K562 (cell line): ENCODE data around the gene DCP2. TPM values are rescaled to one million over a fixed set of nuclear protein-coding genes. Genes with fewer than 3 reads are reported as not detected.

ENCODE experiments used
- ATAC-seq: fragments of 200-7000 bp; cut with Tn5 transposase; 3 replicates; pipeline ENCODE4 v1.9.1; 2020; ENCODE audit warnings: moderate library complexity
- BruUV-seq: library from RNA; stranded (reverse); fragments of 400-500 nt; replicated peaks from 2 replicates; lab custom pipeline; 2021; lab: Mats Ljungman, UMichigan
- CTCF ChIA-PET: fragments of 300-600 bp; formaldehyde crosslinking; extraction: SDS; loops from one replicate; lab custom pipeline; 2021; ENCODE audit warnings: low intra/inter-chr PET ratio; lab: Yijun Ruan, JAX
- POLR2A ChIA-PET: fragments of 300-600, 350-650 bp; sonication (Branson Sonifier 250); formaldehyde crosslinking; extraction: SDS; loops from one replicate; lab custom pipeline; 2021; ENCODE audit warnings: antibody characterized with exemption, inconsistent platforms; lab: Yijun Ruan, JAX
- DNase-seq, 4 experiments: peaks; one replicate each; pipeline versions ENCODE4 v3.0.0 to v3.0.0-alpha.2; 2011 to 2018; ENCODE audit warnings: low spot score in 3 of 4, mixed read lengths in 3 of 4; ENCODE audit errors: extremely low read depth in 1 of 4
- FAIRE-seq: peaks from 2 replicates; lab custom pipeline; 2011; peaks lifted over from hg19 to GRCh38; lab: Jason Lieb, UNC
- H2AFZ ChIP-seq: 2 replicates; pipeline ENCODE4 v1.6.0; 2011; ENCODE audit warnings: low read depth, low read length, control low read depth, inconsistent platforms
- H3K27ac ChIP-seq: fragments of 200-600 bp; 3 replicates; pipeline ENCODE4 v1.8.0; 2011; ENCODE audit warnings: low read depth, mild to moderate bottlenecking, control low read depth, inconsistent platforms, low read length, moderate library complexity, mixed read lengths; ENCODE audit errors: extremely low read depth
- H3K27me3 ChIP-seq, 2 experiments: fragments of 300-600 bp in 1 of 2; 2 replicates in 1 of 2; 3 replicates in 1 of 2; pipeline versions ENCODE4 v1.6.0 to v1.8.0; 2011; ENCODE audit warnings: inconsistent platforms in 2 of 2, low read length in 2 of 2, mild to moderate bottlenecking in 1 of 2, mixed read lengths in 1 of 2, moderate library complexity in 1 of 2; ENCODE audit not compliant: control insufficient read depth in 2 of 2, insufficient read depth in 2 of 2
- H3K36me3 ChIP-seq: fragments of 300-600 bp; 3 replicates; pipeline ENCODE4 v1.8.0; 2011; ENCODE audit warnings: mild to moderate bottlenecking, low read length, inconsistent platforms; ENCODE audit not compliant: control insufficient read depth, insufficient read depth
- H3K4me1 ChIP-seq, 2 experiments: fragments of 200-600 bp in 1 of 2; replicated peaks in 1 of 2; 2 replicates in 1 of 2; 3 replicates in 1 of 2; pipeline versions ENCODE4 v1.5.1 to v1.8.0; 2011; ENCODE audit warnings: inconsistent platforms in 2 of 2, low read length in 2 of 2, mild to moderate bottlenecking in 1 of 2, mixed read lengths in 1 of 2, moderate library complexity in 1 of 2; ENCODE audit not compliant: control insufficient read depth in 2 of 2, insufficient read depth in 2 of 2
- H3K4me2 ChIP-seq: 2 replicates; pipeline ENCODE4 v1.6.1; 2011; ENCODE audit warnings: low read length, control low read depth, inconsistent platforms, mixed read lengths; ENCODE audit not compliant: insufficient read depth
- H3K4me3 ChIP-seq: fragments of 200-600 bp; sonication (generic), shearing (Covaris generic); 2 replicates; pipeline ENCODE4 v1.5.1; 2016; ENCODE audit warnings: control low read depth, inconsistent platforms
- H3K79me2 ChIP-seq: fragments of 200-600 bp; 3 replicates; pipeline ENCODE4 v1.8.0; 2011; ENCODE audit warnings: low read length, inconsistent platforms; ENCODE audit not compliant: control insufficient read depth, insufficient read depth
- H3K9ac ChIP-seq, 2 experiments: 2 replicates each; pipeline versions ENCODE4 v1.6.0 to v1.6.1; 2011; ENCODE audit warnings: low read depth in 2 of 2, low read length in 2 of 2, control low read depth in 1 of 2, inconsistent platforms in 1 of 2, mild to moderate bottlenecking in 1 of 2, mixed read lengths in 1 of 2; ENCODE audit not compliant: insufficient read depth in 1 of 2
- H3K9me1 ChIP-seq: one replicate; pipeline ENCODE4 v1.6.0; 2011; ENCODE audit warnings: inconsistent platforms, mild to moderate bottlenecking, low read length, moderate library complexity; ENCODE audit not compliant: control insufficient read depth, insufficient read depth
- H3K9me3 ChIP-seq: replicated peaks from 2 replicates; pipeline ENCODE4 v1.5.1; 2011; ENCODE audit warnings: low read depth, low read length, inconsistent platforms; ENCODE audit not compliant: control insufficient read depth, insufficient read depth
- H4K20me1 ChIP-seq: replicated peaks from 2 replicates; pipeline ENCODE4 v1.6.1; 2011; ENCODE audit warnings: low read length, inconsistent platforms, mixed read lengths; ENCODE audit not compliant: control insufficient read depth, insufficient read depth
- C11orf30 ChIP-seq: fragments of 450-650 bp; IDR thresholded peaks from 2 replicates; pipeline ENCODE4 v1.6.1; 2016; ENCODE audit warnings: low read depth, mild to moderate bottlenecking
- MAFF ChIP-seq: IDR thresholded peaks from 2 replicates; pipeline ENCODE4 v1.6.1; 2012; ENCODE audit warnings: low read length, improper control_type of control experiment
- MAFG ChIP-seq: fragments of 450-650 bp; conservative IDR thresholded peaks from 2 replicates; pipeline ENCODE4 v1.6.1; 2016; ENCODE audit warnings: missing genetic modification characterization, missing compliant biosample characterization
- MAFK ChIP-seq: IDR thresholded peaks from 2 replicates; pipeline ENCODE4 v1.6.1; 2011; ENCODE audit warnings: low read length, improper control_type of control experiment
- ZNF316 ChIP-seq: fragments of 450-650 bp; IDR thresholded peaks from 2 replicates; pipeline ENCODE4 v1.6.1; 2016
- ZNF644 ChIP-seq: fragments of 200-800 bp; sonication (Bioruptor generic); IDR thresholded peaks from 2 replicates; pipeline ENCODE4 v1.6.1; 2016; ENCODE audit warnings: low read depth, missing genetic modification characterization, missing compliant biosample characterization
- WGBS: fragments of 100-300 bp; shearing (Covaris generic); methylation state at CpG from one replicate; pipeline ENCODE4 v1.1.6; 2016; ENCODE audit warnings: low coverage, mixed read lengths; ENCODE audit not compliant: insufficient coverage; ENCODE audit errors: missing lambda C conversion rate; 5-methylcytosine and 5-hydroxymethylcytosine counted together
- in situ Hi-C: fragments of 300-500 bp; cut with MboI; formaldehyde crosslinking; loops from 4 replicates; pipeline ENCODE4 v1.15.0; 2018; ENCODE audit warnings: inconsistent platforms, mixed read lengths
- intact Hi-C: fragments of 100-400 bp; cut with micrococcal nuclease; formaldehyde crosslinking; loops from 2 replicates; pipeline ENCODE4 v1.14.2; 2022
- polyA plus RNA-seq, 8 experiments: library from polyadenylated mRNA; depleted of rRNA in 4 of 8; stranded (reverse) in 5 of 8; unstranded in 3 of 8; fragments of >200 nt; fragmentation: Nextera tagmentation in 2 of 8; fragmentation: Illumina TruSeq in 1 of 8; extraction: Ambion mirVana in 2 of 8; extraction: Trizol in 1 of 8; gene quantifications; 2 replicates each; pipeline versions ENCODE4 v1.2.1 to v1.2.3, GENCODE V29; 2011 to 2014; ENCODE audit warnings: inconsistent platforms in 1 of 8, missing spikeins in 1 of 8
- total RNA-seq, 7 experiments: library from RNA; depleted of rRNA in 6 of 7; stranded (reverse); fragments of >200 nt in 6 of 7; fragmentation: Illumina TruSeq in 2 of 7; extraction: Trizol in 2 of 7; gene quantifications; 2 replicates each; pipeline versions ENCODE4 v1.2.1 to v1.2.3, GENCODE V29; 2011 to 2021; ENCODE audit warnings: low replicate concordance in 1 of 7
- TF ChIP-seq, protein P1 (sequence below): fragments of 250-450 bp; sonication (Bioruptor Pico); IDR thresholded peaks from 2 replicates; pipeline ENCODE4 v1.5.0; 2020; ENCODE audit warnings: mild to moderate bottlenecking, borderline replicate concordance
- TF ChIP-seq, protein P2 (sequence below): fragments of 250-450 bp; sonication (Bioruptor Pico); IDR thresholded peaks from 2 replicates; pipeline ENCODE4 v1.8.0; 2021; ENCODE audit warnings: mild to moderate bottlenecking, moderate library complexity

Gene DCP2
- total and polyA plus RNA-seq, 9 of the 15 experiments (the other 6 are each of a cell fraction or from before 2014, with no cell fraction given) = 25.9 to 109 (median 46.7) TPM

DNA sequence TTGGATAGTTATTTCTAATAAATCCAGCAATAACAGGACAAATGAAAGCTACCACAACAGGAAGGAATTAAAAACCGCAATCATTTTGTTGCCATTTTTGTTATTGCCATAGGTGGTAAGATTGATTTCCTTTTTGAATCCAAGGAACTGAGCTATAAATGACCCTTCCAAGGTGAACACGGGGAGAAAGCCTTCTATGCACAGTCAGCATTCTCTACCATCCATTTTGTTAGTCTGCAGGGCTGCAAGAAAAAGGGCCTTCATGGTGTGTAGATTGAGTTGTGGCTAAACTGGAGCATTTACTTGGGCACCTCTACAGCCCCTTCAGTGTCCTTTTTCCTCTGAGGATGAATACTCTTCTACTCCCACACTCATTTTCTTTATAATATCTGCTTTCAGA lies 35.9 kb upstream of the DCP2 start:
- Histone ChIP-seq H3K79me2 (no peaks in the 10 kb centered on the region), H2AFZ (no peak overlapping the region), H4K20me1 (no peaks in the 10 kb centered on the region), H3K27ac (no peak overlapping the region), H3K4me3 (no peak overlapping the region), H3K9me1 (no peaks in the 10 kb centered on the region), H3K9me3 (no peaks in the 10 kb centered on the region), H3K27me3 (no peaks in the 10 kb centered on the region; a peak in 1 of 5 replicates), H3K9ac (no peak overlapping the region), H3K4me2 (no peak overlapping the region), H3K36me3 (no peaks in the 10 kb centered on the region), H3K4me1 (no peaks in the 10 kb centered on the region; a peak in 1 of 5 replicates)
- FAIRE-seq = no peak
- DNase-seq = peak in 1 of 4 experiments; percentile 2
- intact Hi-C loops (no loop called here), in situ Hi-C loops (no loop called here)
- no peak; the same call in 2 of the 3 replicates for ATAC-seq
- WGBS = 33% methylated on average over 2 of the region's 2 CpGs
- CTCF ChIA-PET = no interaction called here
- TF ChIP-seq C11orf30 (peak; percentile 82), MAFF (peak; percentile 64), ZNF316 (peak; percentile 85), MAFG (tag) (peak; percentile 64), ZNF644 (tag) (no peak), MAFK (peak; percentile 74)
- TF ChIP-seq, protein P1, sequence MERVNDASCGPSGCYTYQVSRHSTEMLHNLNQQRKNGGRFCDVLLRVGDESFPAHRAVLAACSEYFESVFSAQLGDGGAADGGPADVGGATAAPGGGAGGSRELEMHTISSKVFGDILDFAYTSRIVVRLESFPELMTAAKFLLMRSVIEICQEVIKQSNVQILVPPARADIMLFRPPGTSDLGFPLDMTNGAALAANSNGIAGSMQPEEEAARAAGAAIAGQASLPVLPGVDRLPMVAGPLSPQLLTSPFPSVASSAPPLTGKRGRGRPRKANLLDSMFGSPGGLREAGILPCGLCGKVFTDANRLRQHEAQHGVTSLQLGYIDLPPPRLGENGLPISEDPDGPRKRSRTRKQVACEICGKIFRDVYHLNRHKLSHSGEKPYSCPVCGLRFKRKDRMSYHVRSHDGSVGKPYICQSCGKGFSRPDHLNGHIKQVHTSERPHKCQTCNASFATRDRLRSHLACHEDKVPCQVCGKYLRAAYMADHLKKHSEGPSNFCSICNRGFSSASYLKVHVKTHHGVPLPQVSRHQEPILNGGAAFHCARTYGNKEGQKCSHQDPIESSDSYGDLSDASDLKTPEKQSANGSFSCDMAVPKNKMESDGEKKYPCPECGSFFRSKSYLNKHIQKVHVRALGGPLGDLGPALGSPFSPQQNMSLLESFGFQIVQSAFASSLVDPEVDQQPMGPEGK (CRISPR knock-in tag) = no peak
- TF ChIP-seq, protein P2, sequence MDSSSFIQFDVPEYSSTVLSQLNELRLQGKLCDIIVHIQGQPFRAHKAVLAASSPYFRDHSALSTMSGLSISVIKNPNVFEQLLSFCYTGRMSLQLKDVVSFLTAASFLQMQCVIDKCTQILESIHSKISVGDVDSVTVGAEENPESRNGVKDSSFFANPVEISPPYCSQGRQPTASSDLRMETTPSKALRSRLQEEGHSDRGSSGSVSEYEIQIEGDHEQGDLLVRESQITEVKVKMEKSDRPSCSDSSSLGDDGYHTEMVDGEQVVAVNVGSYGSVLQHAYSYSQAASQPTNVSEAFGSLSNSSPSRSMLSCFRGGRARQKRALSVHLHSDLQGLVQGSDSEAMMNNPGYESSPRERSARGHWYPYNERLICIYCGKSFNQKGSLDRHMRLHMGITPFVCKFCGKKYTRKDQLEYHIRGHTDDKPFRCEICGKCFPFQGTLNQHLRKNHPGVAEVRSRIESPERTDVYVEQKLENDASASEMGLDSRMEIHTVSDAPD (CRISPR knock-in tag) = no peak
- BruUV-seq = no TSS peak
- POLR2A ChIA-PET = interaction anchor here (0.9 kb wide), 1 partner anchor 9 kb away, joined by 3 read pairs; no protein-coding TSS in a partner anchor
